GM18517 (cell line): Measurements from ENCODE around the gene RASA4B.
"Not testable (repeated sequence)": the region's sequence is repeated elsewhere in the genome, so short reads cannot be mapped to it uniquely, and the experiment has no call there.

Source experiments
- ATAC-seq: cut with Tn5 transposase; IDR thresholded peaks from one replicate; pipeline ENCODE4 v1.9.1; 2021; ENCODE audit warnings: mild to moderate bottlenecking, moderate library complexity; ENCODE audit not compliant: unreplicated experiment

The RASA4B gene

GRCh38 chr7:102455596-102455995 is 62.0 kb downstream of the RASA4B start:
- no peak for ATAC-seq

- not testable (repeated sequence) for ATAC-seq
These were observed 62.6 kb downstream of the RASA4B start for GRCh38 chr7:102454932-102455331.

GRCh38 chr7:102454468-102454867 is 63.1 kb downstream of the RASA4B start:
- ATAC-seq, result no peak

GRCh38 chr7:102453319-102453718 is 64.3 kb downstream of the RASA4B start:
- ATAC-seq, result no peak

- ATAC-seq, result no peak
These were observed 65.1 kb downstream of the RASA4B start for GRCh38 chr7:102452451-102452850.

GRCh38 chr7:102451371-102452054 is 66.1 kb downstream of the RASA4B start:
- ATAC-seq, result no peak

GRCh38 chr7:102450242-102450641 is 67.3 kb downstream of the RASA4B start:
- ATAC-seq, result no peak

GRCh38 chr7:102449136-102449535 is 68.4 kb downstream of the RASA4B start:
- ATAC-seq, result no peak

- ATAC-seq, result no peak
These were observed 70.3 kb downstream of the RASA4B start for GRCh38 chr7:102447311-102447710.

GRCh38 chr7:102446387-102447156 is 71.0 kb downstream of the RASA4B start:
- ATAC-seq, result no peak

- ATAC-seq, result no peak
These were observed 71.9 kb downstream of the RASA4B start for GRCh38 chr7:102445674-102446071.

- ATAC-seq, result peak; percentile 49
These were observed 72.5 kb downstream of the RASA4B start for GRCh38 chr7:102444961-102445673.

GRCh38 chr7:102439963-102440795 is 77.4 kb downstream of the RASA4B start:
- ATAC-seq, result no peak

- no peak for ATAC-seq
These were observed 81.5 kb downstream of the RASA4B start for GRCh38 chr7:102436118-102436517.

GRCh38 chr7:102434039-102434486 is 83.5 kb downstream of the RASA4B start:
- ATAC-seq, result no peak

GRCh38 chr7:102433219-102434038 is 84.1 kb downstream of the RASA4B start, which contains the start of gene ORAI2:
Gene ORAI2, plus strand, starts transcription at chr7:102433575. Its CDS starts 5,382 bp downstream, at chr7:102438957.
- ATAC-seq, result peak; percentile 41
